ENCODE results near the gene CHST11.

The CHST11 gene

GRCh38 chr12:104751594-104751993 is 294.8 kb downstream of the CHST11 start:
- H3K4me3 ChIP-seq: no peak overlapping the region
- peak overlapping the region in 8 of 11 experiments; percentile 25 to 84 (median 72); a peak in 11 of 22 replicates for H3K27ac ChIP-seq
- peak overlapping the region in 2 of 11 experiments; percentile 19 to 62; a peak in 1 of 22 replicates for H3K9ac ChIP-seq

GRCh38 chr12:104752016-104752415 is 295.3 kb downstream of the CHST11 start:
- Histone ChIP-seq H3K4me1 (peaks cover 52 to 66% (median 61%) of the 10 kb centered on the region in 10 experiments), H3K9me3 (replicated peaks in 1 of 11) (peaks cover 0 to 18% (median 5%) of the 10 kb centered on the region in 11 experiments; a peak in 7 of 22 replicates), H4K20me1 (peaks cover 0 to 100% (median 57%) of the 10 kb centered on the region in 11 experiments; a peak in 18 of 22 replicates), H3K27me3 (no peaks in the 10 kb centered on the region), H3K27ac (peak overlapping the region in 7 of 11 experiments; percentile 8 to 84 (median 74); a peak in 9 of 22 replicates), H3K4me3 (no peak overlapping the region), H3K36me3 (peaks cover 13 to 51% (median 44%) of the 10 kb centered on the region in 11 experiments), H3K4me2 (peak overlapping the region in 9 of 11 experiments; percentile 69 to 95 (median 86); a peak in 16 of 22 replicates), H3K9ac (peak overlapping the region in 2 of 11 experiments; percentile 19 to 62; a peak in 1 of 22 replicates)
- no peak for TF ChIP-seq Cebpa-rat (IDR thresholded peaks at IDR 0.05)

More at GRCh38 chr12:104751594-104751993, 294.8 kb downstream of the CHST11 start:
- H3K9me3 ChIP-seq (replicated peaks in 1 of 11): peaks cover 0 to 14% (median 2%) of the 10 kb centered on the region in 11 experiments; a peak in 7 of 22 replicates
- H3K36me3 ChIP-seq: peaks cover 9 to 47% (median 40%) of the 10 kb centered on the region in 11 experiments
- no peak for TF ChIP-seq Cebpa-rat (IDR thresholded peaks at IDR 0.05)
- no peaks in the 10 kb centered on the region for H3K27me3 ChIP-seq
- peak overlapping the region; percentile 69 to 95 (median 80); a peak in 21 of 22 replicates for H3K4me2 ChIP-seq
- peaks cover 57 to 70% (median 65%) of the 10 kb centered on the region in 10 experiments for H3K4me1 ChIP-seq
- peaks cover 0 to 100% (median 61%) of the 10 kb centered on the region in 11 experiments; a peak in 18 of 22 replicates for H4K20me1 ChIP-seq

GRCh38 chr12:104752881-104753280 is 296.1 kb downstream of the CHST11 start:
- Histone ChIP-seq H3K9ac (no peak overlapping the region; a peak in 1 of 22 replicates), H3K27me3 (no peaks in the 10 kb centered on the region), H3K4me2 (peak overlapping the region in 3 of 11 experiments; percentile 76 to 95 (median 88); a peak in 5 of 22 replicates), H3K27ac (peak overlapping the region in 3 of 11 experiments; percentile 18 to 71 (median 37); a peak in 3 of 22 replicates), H3K4me1 (peaks cover 44 to 57% (median 52%) of the 10 kb centered on the region in 10 experiments), H4K20me1 (peaks cover 0 to 98% (median 50%) of the 10 kb centered on the region in 11 experiments; a peak in 17 of 22 replicates), H3K9me3 (replicated peaks in 1 of 11) (peaks cover 0 to 23% (median 5%) of the 10 kb centered on the region in 11 experiments; a peak in 7 of 22 replicates), H3K4me3 (no peak overlapping the region), H3K36me3 (peaks cover 22 to 60% (median 53%) of the 10 kb centered on the region in 11 experiments)
- TF ChIP-seq Cebpa-rat (IDR thresholded peaks at IDR 0.05): no peak

- H3K27ac ChIP-seq: no peak overlapping the region
- H3K9ac ChIP-seq: no peak overlapping the region
- no peak overlapping the region for H3K4me2 ChIP-seq
- TF ChIP-seq Cebpa-rat (IDR thresholded peaks at IDR 0.05): no peak
- H3K9me3 ChIP-seq (replicated peaks in 1 of 11): peaks cover 0 to 25% (median 7%) of the 10 kb centered on the region in 11 experiments; a peak in 9 of 22 replicates
- H3K4me3 ChIP-seq: no peak overlapping the region
- peaks cover 34 to 97% (median 79%) of the 10 kb centered on the region in 11 experiments for H3K36me3 ChIP-seq
- no peaks in the 10 kb centered on the region for H3K27me3 ChIP-seq
- peaks cover 0 to 91% (median 26%) of the 10 kb centered on the region in 11 experiments; a peak in 10 of 22 replicates for H4K20me1 ChIP-seq
- peaks cover 9 to 43% (median 23%) of the 10 kb centered on the region in 10 experiments for H3K4me1 ChIP-seq
These were observed 300.2 kb downstream of the CHST11 start for GRCh38 chr12:104756901-104757300.

GRCh38 chr12:104758771-104759170 is 302.0 kb downstream of the CHST11 start:
- Histone ChIP-seq H3K4me3 (no peak overlapping the region), H3K4me1 (peaks cover 6 to 47% (median 32%) of the 10 kb centered on the region in 10 experiments; a peak in 19 of 20 replicates), H3K27ac (no peak overlapping the region), H3K36me3 (peaks cover 34 to 78% (median 63%) of the 10 kb centered on the region in 11 experiments), H4K20me1 (peaks cover 0 to 76% (median 20%) of the 10 kb centered on the region in 11 experiments; a peak in 10 of 22 replicates), H3K4me2 (no peak overlapping the region), H3K9ac (no peak overlapping the region), H3K27me3 (no peaks in the 10 kb centered on the region), H3K9me3 (replicated peaks in 1 of 11) (peaks cover 0 to 25% (median 7%) of the 10 kb centered on the region in 11 experiments; a peak in 8 of 22 replicates)
- TF ChIP-seq Cebpa-rat (IDR thresholded peaks at IDR 0.05): no peak

- Histone ChIP-seq H3K4me3 (no peak overlapping the region), H3K4me2 (peak overlapping the region in 5 of 11 experiments; percentile 19 to 95 (median 26); a peak in 8 of 22 replicates), H3K36me3 (peaks cover 29 to 56% (median 45%) of the 10 kb centered on the region in 11 experiments), H3K27ac (peak overlapping the region in 5 of 11 experiments; percentile 2 to 88 (median 79); a peak in 8 of 22 replicates), H3K9ac (0 out of 22 replicates have a peak overlapping the region, but pooled peaks of 1 of the 11 experiments have one; percentile 9), H4K20me1 (peaks cover 0 to 53% (median 10%) of the 10 kb centered on the region in 11 experiments; a peak in 9 of 22 replicates), H3K9me3 (replicated peaks in 1 of 11) (peaks cover 0 to 25% (median 7%) of the 10 kb centered on the region in 11 experiments; a peak in 6 of 22 replicates), H3K27me3 (no peaks in the 10 kb centered on the region), H3K4me1 (peaks cover 0 to 61% (median 45%) of the 10 kb centered on the region in 10 experiments; a peak in 17 of 20 replicates)
- no peak for TF ChIP-seq Cebpa-rat (IDR thresholded peaks at IDR 0.05)
These were observed 304.3 kb downstream of the CHST11 start for GRCh38 chr12:104761091-104761490.

- H3K36me3 ChIP-seq: peaks cover 25 to 51% (median 40%) of the 10 kb centered on the region in 11 experiments
- 0 out of 22 replicates have a peak overlapping the region, but pooled peaks of 1 of the 11 experiments have one; percentile 9 for H3K9ac ChIP-seq
- peak overlapping the region in 6 of 11 experiments; percentile 2 to 88 (median 76); a peak in 9 of 22 replicates for H3K27ac ChIP-seq
- H4K20me1 ChIP-seq: peaks cover 0 to 48% (median 10%) of the 10 kb centered on the region in 11 experiments; a peak in 7 of 22 replicates
- H3K4me3 ChIP-seq: no peak overlapping the region
- no peak for TF ChIP-seq Cebpa-rat (IDR thresholded peaks at IDR 0.05)
- H3K4me1 ChIP-seq: peaks cover 0 to 61% (median 45%) of the 10 kb centered on the region in 10 experiments; a peak in 17 of 20 replicates
- H3K9me3 ChIP-seq (replicated peaks in 1 of 11): peaks cover 0 to 22% (median 6%) of the 10 kb centered on the region in 11 experiments; a peak in 6 of 22 replicates
- H3K4me2 ChIP-seq: peak overlapping the region in 5 of 11 experiments; percentile 19 to 95 (median 26); a peak in 7 of 22 replicates
- no peaks in the 10 kb centered on the region for H3K27me3 ChIP-seq
These were observed 304.9 kb downstream of the CHST11 start for GRCh38 chr12:104761611-104762010.

- H3K36me3 ChIP-seq: peaks cover 9 to 34% (median 23%) of the 10 kb centered on the region in 11 experiments
- peaks cover 0 to 61% (median 45%) of the 10 kb centered on the region in 10 experiments; a peak in 17 of 20 replicates for H3K4me1 ChIP-seq
- H4K20me1 ChIP-seq: peaks cover 0 to 38% (median 10%) of the 10 kb centered on the region in 11 experiments; a peak in 5 of 22 replicates
- peak overlapping the region in 9 of 11 experiments; percentile 52 to 88 (median 74); a peak in 18 of 22 replicates for H3K27ac ChIP-seq
- H3K4me2 ChIP-seq: peak overlapping the region in 9 of 11 experiments; percentile 22 to 95 (median 89); a peak in 17 of 22 replicates
- peaks cover 0 to 7% (median 0%) of the 10 kb centered on the region in 11 experiments; a peak in 4 of 22 replicates for H3K9me3 ChIP-seq (replicated peaks in 1 of 11)
- H3K9ac ChIP-seq: peak overlapping the region in 6 of 11 experiments; percentile 36 to 74 (median 65); a peak in 11 of 22 replicates
- H3K4me3 ChIP-seq: peak overlapping the region in 1 of 10 experiments; percentile 46; a peak in 1 of 20 replicates
- H3K27me3 ChIP-seq: no peaks in the 10 kb centered on the region
- peak in 6 of 11 experiments; percentile 44 to 93 (median 83); a peak in 12 of 22 replicates for TF ChIP-seq Cebpa-rat (IDR thresholded peaks at IDR 0.05)
These were observed 306.5 kb downstream of the CHST11 start for GRCh38 chr12:104763168-104763805.
